HG02798 (cell line): Measurements from ENCODE around the gene XRCC3.

Source experiments
- ATAC-seq: cut with Tn5 transposase; IDR thresholded peaks from one replicate; pipeline ENCODE4 v1.9.1; 2021; ENCODE audit warnings: mild to moderate bottlenecking; ENCODE audit not compliant: unreplicated experiment, poor library complexity

Gene XRCC3

GRCh38 chr14:103739466-103739792 lies 24.2 kb upstream of the XRCC3 start:
- no peak for ATAC-seq

- no peak for ATAC-seq
These were observed 23.6 kb upstream of the XRCC3 start for GRCh38 chr14:103738701-103739451.

- ATAC-seq: no peak
These were observed 22.9 kb upstream of the XRCC3 start for GRCh38 chr14:103738166-103738565.

- no peak for ATAC-seq
These were observed 22.3 kb upstream of the XRCC3 start for GRCh38 chr14:103737432-103738045.

- ATAC-seq: no peak
These were observed 21.5 kb upstream of the XRCC3 start for GRCh38 chr14:103736546-103737431.

- ATAC-seq: no peak
These were observed 20.7 kb upstream of the XRCC3 start for GRCh38 chr14:103735815-103736545.

GRCh38 chr14:103735439-103735814 lies 20.2 kb upstream of the XRCC3 start:
- ATAC-seq: no peak

GRCh38 chr14:103735022-103735421 lies 19.8 kb upstream of the XRCC3 start:
- ATAC-seq: no peak

- ATAC-seq: no peak
These were observed 19.0 kb upstream of the XRCC3 start for GRCh38 chr14:103734081-103734888.

- no peak for ATAC-seq
These were observed 18.4 kb upstream of the XRCC3 start for GRCh38 chr14:103733651-103734050.

- ATAC-seq: no peak
These were observed 17.8 kb upstream of the XRCC3 start for GRCh38 chr14:103732868-103733620.

- ATAC-seq: no peak
These were observed 16.9 kb upstream of the XRCC3 start for GRCh38 chr14:103731916-103732867.

GRCh38 chr14:103731481-103731880 lies 16.2 kb upstream of the XRCC3 start:
- no peak for ATAC-seq

- ATAC-seq: no peak
These were observed 15.3 kb upstream of the XRCC3 start for GRCh38 chr14:103730490-103731035.

- ATAC-seq: no peak
These were observed 14.5 kb upstream of the XRCC3 start for GRCh38 chr14:103729496-103730448.

GRCh38 chr14:103728721-103729120 lies 13.5 kb upstream of the XRCC3 start:
- no peak for ATAC-seq

GRCh38 chr14:103728141-103728540 lies 12.9 kb upstream of the XRCC3 start:
- ATAC-seq: no peak
